Activated CD4-positive, alpha-beta T cell treated with anti-CD3 and anti-CD28 coated beads, Interleukin-2, Interleukin-4, amounts not matched to agents 100 ng/mL and 50 ng/mL, durations not matched to agents 16 hours and 8 hours (primary cell): ENCODE data around the gene DNLZ.
"Not testable (repeated sequence)": the region's sequence is repeated elsewhere in the genome, so short reads cannot be mapped to it uniquely, and the experiment has no call there.

Experiments
- DNase-seq: peaks from one replicate; pipeline ENCODE4 v3.0.0-alpha.2; 2020; ENCODE audit warnings: low spot score

The DNLZ gene

DNA sequence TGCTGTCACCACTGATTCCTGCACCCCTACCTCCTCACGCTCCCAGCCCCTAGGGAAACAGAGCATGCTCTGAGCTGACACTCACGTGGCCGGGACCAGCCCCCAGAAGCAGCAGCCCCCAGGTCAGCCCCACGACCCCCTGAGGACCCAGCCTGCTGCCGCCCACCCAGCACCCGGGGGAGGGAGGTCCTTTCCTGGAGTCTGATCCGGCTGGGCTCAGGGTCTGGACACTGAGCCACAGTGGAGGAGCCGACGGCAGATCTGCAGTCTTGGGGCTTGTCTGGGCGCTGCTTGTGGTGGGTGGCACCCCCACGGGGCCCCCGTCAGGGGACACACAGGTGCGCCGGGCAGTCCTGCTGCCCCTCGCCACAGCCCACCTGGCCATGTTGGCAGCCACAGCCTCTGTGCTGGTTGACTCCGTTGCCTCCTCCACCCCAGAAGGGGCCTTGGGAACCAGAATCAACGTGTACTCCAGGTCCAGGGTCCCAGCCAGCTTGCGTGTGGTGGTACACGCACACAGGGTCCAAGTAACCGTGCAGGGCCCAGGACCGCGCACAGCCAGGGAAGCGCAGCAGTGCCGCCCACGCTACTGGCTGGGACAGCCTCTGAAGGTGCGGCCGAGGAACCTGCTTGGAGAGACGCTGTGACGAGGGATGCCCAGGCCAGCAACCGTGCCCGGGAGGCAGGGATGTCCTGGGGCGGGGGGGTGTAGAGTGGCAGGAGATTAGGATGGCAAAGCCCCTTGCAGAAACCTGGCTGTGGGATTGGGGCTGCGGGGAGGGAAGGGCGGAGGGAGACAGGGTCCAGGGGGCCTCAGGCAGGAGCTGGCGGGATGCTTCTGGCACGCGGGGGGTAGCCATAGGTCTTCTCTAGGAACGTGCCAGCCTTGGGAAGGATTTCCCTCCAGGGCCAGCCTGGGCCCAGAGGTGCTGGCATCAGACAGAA, 3.5 kb downstream of the DNLZ start:
- no peak for DNase-seq

DNA sequence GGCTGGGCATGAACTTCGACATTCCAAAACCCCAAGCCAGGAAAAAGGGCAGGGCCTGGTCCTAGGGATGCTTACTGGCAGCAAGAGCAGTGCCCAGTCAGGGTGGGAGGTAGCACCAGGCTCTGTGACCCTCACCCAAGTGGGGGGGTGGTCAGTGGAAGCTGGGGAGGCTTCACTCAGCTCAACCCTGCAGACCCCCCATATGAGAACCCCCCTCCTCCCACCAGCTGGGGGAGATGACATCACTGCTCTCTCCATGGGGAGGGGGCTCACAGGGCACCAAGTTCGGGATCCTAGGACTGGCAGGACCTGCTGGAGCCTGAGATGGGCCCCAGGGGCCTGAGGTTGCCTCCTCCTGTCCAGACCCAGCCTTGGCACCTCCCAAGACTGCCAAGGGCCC, 4.7 kb downstream of the DNLZ start:
- DNase-seq = no peak

DNA sequence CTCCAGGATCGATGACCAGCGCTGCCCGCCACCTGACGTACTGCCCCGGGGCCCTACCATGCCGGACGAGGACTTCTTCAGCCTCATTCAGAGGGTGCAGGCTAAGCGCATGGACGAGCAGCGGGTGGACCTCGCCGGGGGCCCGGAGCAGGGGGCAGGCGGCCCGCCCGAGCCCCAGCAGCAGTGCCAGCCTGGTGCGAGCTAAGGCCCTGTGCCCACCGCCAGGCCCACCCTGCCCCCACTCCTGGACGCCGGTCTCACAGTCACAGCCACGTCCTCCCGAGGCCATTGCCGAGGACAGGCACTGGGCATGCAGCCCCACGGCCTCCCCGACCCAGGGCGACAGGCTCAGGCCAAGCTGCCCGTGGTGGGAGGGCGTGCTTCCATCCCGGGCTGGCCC, 5.5 kb downstream of the DNLZ start:
- DNase-seq = no peak

DNA sequence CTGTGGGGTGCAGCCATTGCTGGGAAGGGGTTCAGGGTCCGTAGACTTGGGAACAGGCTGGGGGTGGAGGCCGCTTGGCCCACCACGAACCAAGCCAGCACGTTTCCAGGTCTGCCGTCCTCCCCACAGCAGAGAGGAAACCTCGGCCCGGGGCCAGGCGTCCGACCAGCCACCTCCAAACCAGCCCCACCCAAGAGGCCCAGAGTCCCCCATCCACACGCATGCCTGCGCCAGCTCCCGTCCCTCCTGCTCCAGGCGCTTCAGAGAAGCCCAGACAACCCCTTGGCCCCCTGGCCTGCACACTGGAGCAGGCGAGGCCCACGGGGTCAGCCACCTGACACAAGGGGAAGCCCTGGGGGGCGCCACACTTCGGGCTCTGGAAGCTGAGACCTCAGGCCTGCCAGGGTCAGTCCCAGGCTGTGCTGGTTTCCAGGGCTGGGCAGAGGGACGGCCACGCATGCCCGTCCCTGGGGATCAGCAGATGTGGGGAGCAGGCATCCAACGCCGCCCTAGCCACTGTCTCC, 6.3 kb downstream of the DNLZ start:
- no peak for DNase-seq

DNA sequence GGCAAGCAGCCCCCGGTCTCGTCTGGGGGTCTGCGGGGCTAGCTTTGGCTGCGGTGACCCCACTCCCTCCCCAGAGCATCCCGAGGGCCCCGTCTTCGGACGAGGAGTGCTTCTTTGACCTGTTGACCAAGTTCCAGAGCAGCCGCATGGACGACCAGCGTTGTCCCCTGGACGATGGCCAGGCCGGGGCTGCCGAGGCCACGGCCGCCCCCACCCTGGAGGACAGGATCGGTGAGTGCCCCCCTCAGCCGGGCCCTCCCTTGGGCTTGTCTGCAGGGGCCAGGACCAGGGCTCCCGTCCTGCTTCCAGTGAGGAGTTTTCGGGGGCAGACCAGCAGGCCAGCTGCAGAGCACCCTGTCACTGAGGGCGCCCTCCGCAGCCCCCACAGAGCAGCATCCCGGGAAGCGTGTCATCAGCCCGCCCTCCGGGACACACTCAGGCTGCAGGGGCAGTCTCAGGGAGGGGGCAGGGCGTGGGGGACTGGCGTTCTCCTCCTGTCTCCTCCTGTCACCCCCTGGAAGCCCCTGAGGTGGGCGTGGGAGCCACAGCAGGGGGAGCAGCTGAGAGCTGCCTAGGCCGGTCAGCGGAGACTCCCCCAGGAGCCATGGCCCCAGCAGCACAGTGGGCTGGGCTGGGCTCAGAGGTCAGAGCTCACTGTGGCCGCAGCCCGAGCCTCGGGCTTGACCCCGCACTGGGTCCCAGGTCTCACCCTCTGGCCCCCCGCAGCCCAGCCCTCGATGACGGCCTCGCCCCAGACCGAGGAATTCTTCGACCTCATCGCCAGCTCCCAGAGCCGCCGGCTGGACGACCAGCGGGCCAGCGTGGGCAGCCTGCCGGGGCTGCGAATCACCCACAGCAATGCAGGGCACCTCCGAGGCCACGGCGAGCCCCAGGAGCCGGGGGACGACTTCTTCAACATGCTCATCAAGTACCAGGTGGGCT, 7.7 kb downstream of the DNLZ start:
- DNase-seq = no peak

DNA sequence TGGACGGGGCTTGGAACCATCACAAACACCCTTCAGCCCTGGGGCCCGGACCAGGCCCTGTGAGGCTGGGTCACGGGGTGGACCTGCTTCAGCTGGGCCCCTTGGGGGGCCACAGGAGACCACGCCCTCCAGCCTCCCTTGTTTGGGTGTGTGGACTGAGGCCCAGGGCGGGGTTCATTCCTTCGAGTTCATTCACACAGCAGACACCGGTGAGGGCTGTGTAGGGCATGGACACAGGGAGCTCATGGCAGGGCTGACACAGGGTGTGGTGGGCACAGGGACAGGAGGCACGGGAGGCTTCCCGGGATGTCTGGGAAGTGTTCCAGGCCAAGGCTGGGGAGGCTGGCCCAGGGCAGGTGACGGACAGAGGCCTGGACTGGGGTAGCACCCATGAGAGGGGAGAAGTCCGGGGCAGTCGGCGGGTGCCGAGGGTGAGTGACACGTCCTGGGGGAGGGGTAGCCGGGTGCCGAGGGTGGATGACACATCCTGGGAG, 8.9 kb downstream of the DNLZ start:
- no peak for DNase-seq

DNA sequence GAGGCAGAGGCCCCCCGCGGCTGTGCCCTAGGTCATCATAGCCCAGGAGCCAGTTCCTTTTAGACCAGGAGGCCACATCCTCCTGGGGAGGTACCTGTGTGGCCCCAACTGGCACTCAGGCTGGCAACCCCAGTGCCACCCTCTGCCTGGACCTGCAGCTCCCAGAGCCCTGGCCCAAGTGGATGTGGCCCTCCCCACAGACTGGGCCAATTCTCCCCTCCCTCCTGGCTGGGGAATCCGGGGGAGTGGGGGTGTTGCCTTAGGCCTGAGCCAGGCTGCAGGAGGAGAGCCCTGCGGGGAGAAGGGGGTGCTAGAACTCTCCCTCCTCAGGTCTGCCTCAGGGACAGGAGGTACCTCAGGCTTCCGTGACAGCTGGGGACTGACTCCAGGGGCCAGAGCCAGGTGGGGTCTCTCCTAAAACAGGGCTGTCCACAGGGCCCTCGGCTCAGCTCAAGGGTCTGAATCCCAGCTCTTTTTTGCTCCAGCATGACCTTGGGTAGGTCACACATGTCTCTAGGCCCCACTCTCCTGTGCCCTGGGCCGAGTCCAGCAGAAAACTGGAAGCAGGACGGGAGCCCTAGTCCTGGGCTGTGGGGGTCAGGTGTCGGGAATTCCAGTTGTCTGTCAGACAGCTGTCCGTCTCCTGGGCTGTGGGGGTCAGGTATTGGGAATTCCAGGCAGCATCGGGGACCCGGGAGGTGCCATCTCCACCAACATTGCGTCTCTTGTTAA, 9.6 kb downstream of the DNLZ start:
- DNase-seq = no peak

DNA sequence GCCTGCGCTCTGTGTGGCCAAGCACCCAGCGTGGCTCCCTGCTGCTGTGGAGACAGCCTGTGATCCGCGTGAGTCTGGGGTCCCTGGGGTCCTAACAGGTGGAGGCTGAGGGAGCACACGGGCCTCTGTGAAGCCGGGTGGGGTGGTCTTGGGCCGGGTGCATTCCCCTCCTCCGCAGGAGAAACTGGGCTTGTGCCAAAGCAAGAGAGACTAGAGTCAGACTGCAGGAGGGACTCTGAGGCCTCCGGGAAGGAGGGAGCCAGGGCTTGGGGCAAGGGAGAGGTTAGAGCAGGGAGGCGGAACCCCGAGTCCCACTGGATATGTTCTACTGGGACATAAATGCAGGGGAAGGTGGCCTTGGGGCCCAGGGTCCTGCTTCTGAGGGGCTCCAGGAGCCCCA, 10.5 kb downstream of the DNLZ start:
- no peak for DNase-seq

DNA sequence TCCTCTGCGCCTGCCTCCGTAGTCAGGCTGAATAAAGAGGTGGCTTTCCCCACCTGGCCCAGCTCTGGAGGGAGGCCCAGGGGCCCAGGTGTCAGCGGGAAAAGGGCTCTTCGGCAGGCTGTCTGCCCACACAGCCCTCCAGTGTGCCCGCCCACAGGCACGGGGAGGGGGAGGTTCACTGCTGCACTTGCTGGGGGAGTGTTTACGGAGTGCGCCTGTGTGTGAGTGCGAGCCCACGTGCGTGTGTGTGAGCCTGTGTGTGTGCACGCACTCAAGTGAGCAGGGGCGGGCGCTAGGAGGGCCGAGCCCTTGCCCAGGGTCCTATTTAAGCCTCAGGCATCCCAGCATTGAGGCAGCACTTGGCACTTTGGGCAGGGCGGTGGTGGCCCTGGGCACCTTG, 10.9 kb downstream of the DNLZ start:
- no peak for DNase-seq

DNA sequence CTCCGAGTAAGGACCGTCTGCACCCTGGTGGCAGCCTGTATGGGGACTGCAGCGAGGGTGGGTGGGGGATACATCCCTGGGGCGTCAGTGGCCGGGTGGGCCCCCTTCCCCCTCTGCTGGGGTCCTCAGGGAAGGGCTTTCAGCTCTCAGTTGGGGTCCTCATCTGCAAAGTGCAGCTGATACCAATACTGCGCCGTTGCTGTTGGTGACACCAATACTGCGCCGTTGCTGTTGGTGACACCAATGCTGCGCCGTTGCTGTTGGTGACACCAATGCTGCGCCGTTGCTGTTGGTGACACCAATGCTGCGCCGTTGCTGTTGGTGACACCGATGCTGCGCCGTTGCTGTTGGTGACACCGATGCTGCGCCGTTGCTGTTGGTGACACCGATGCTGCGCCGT, 11.7 kb downstream of the DNLZ start:
- DNase-seq = not testable (repeated sequence)

DNA sequence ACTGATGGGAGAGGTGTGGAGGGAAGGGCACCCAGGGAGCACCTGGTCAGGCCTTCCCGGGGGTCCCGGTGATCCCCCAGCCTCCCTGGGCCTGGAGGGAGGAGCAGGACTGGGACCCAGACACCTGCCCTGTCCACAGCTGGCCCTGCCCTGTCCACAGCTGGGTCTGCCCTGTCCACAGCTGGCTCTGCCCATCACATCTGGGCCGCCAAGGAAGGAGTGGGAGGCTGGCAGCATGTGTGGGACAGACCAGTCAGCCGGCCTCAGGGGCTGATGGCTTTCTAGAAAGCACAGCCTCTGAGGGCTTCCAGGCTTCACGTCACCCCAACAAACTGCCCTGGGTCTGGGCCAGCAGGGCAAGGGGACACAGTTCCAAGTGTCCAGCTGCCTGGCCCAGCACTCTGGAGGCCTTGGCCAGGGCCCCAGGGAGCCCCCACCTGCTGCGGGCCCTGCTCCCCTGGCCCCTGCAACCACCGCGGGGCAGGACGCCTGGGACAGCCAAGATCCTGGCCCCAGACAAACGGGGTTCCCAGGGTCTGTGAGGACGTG, 12.2 kb downstream of the DNLZ start:
- DNase-seq = no peak

DNA sequence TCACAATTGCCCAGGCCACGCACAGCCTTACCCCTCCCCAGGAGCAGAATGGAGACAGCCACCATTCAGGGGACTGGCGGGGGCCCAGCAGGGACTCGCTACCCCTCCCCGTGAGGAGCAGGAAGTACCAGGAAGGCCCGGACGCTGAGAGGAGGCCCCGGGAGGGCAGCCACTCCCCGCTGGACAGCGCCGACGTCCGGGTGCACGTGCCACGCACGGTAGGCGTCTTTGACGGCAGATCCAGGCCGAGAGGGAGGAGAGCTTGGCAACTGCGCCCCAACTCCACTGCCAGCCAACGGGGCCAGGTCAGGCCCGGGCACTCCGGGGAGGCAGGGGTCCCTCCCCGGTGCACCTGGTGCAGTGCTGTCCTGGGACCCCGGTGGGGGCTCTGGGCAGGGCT, 14.0 kb downstream of the DNLZ start:
- no peak for DNase-seq

DNA sequence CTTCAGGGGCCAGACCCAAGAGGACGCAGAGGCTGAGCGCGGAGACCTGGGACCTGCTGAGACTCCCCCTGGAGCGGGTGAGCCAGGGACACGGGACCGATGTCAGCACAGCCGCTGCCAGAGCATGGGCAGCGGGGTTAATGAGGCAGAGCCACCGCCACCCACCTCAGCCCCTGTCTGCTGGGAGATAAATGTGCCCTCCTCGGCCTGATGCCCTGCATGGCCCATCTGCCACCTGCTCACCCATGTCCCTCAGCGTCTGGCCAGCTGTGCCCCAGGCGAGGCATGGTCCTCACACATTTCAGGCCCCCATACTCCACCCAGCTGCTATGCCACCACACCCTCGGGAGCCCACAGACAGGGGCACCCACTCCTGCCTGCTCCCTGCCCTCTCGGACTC, 14.9 kb downstream of the DNLZ start:
- DNase-seq = no peak

DNA sequence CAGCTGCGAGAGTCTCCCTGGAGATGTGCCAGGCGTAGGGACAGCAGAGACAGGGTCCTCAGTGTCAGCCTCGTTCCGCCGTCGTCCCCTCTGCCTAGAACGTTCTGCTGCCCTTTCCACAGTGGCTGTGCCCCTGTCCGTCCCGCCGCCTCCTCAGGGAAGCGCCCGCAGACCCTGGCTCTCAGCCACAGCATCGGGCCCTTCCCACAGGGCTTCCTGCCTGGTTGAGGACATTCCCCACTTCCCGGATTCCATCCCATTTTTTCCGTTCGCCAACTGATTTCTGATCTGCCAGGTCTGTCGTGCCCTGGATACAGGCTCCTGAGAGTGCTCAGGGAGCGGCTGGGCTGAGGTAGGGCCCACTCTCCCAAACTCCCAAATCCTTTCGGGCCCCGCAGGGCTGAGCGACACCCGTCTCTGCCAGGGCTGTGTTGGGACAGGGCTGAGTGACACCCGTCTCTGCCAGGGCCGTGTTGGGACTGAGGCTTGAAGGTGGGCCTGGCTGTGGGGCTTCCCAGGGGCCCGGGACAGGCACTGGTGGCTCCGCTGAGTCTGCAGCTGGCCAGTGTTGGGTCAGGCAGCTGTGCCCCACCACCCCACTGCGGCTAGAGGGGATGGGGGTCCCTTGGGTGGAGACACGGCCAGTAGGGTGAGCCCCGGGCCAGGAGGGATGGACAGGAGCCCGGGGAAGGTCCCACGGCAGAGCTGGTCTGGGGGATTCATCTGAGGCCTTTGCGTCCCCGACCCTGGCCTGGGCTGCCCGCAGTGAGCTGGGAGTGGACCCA, 15.9 kb downstream of the DNLZ start:
- DNase-seq = no peak

DNA sequence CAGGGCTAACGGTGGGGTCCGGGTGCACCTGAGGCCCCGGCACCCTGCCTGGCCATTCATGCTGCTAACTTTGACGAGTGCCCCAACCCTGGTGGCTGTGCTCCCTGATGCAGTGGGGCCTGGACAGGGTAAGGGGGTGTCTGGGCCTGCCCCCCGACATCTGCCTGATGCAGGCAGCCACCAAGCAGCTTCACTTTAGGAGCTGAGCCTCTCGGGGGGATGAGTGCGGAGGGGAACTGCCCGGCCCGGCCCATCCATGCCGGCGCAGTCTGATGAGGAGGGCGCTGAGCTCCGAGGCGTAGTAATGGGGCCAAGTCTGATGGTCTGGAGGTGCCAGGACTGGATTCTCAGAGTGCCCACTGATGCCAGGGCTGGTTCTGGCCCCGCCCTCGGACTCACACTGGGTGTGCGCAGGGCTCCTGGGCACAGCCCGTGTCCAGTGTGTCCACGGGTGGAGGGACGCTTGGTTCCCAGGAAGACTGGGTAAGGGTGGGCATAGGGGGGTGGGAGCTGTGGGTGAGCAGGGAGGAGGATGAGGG, 16.5 kb downstream of the DNLZ start:
- no peak for DNase-seq

DNA sequence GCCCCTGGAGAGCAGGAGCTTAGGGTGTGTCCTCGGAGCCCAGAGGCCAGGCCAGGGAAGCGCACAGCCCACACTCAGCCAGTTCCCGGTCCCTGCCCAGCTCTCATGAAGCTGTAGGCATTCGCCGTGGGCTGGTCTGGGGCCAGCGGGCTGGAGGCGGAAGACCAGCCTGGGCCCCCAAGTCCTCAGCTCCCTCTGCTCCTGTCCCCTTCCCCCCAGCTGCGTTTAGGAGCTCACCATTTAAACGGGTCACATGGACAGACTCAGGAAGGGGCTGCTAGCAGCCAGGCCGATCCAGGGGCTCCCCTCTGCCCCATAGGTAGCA, 17.4 kb downstream of the DNLZ start:
- DNase-seq = no peak

DNA sequence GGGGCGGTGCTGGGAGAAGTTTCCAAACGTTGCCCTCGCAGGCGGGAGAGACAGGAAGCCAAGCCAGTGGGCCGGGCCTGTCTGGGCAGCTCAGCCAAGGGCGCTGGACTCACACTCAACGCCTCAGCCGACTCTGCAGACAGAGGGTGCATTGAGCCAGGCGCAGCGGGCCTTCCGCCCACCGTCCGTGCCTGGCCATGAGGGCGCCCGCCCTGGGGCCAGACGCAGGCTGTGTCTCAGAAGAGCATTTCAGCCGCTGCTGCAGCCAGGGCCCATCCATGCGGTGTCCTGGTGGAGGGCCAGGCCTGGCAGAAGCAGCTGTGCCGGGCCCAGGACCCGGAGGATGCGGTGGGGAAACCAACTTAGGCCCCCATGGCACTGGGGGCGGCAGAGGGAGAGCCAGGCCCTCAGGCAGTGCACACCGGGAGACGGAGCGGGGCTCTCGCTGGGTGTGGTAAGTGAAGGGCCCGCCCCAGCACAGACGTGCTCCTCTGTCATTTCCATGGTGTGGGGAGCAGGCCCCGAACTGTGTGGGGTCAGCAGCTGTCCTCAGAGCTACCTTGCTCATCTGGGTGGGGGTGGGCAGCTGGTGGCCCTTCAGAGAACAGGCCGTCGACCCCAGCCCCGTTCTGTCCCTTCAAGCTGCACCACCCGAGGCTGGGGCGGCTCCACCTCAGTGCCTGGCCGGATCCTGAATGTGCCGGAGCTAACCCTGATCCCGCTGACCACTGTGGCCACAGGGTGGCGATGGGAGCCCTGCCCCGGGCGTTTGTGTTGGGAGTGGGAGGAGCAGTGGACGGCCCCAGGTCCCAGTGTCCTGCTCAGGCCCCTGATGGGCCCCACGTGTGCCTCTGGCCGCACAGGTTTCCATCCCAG, 18.0 kb downstream of the DNLZ start:
- DNase-seq = no peak

DNA sequence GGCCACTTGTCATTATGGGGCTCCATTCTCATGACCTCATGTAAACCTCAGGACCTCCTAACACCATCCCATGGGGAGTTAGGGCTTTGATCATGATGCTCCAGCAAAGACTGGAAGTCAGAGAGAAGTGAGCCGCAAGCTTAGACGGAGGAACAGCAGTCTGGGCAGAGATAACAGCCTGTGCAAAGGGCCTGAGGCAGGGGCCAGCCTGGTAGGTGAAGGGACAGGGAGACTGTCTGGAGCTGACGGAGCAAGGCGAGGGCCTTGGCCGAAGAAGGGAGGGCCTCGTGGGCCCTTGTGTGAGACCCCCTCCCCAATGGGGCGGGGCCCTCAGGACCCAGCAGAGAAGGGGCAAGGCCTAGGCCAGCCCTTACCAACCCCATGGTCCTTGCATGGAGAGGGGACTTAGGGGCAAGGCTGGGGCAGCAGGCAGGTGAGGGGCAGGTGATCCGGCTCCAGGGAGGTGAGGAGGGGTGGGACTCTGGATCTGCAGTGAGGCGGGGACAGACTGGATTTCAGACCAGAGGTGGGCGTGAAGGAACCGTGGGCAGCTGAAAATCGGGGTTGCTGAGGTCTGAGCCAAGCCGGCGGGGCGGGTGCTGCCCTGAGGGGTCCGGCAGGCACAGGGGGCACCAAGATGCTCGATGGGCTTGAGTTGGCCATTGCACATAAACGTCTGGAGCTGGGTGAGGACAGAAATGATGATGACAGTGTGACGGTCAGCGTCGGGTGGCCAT, 18.8 kb downstream of the DNLZ start:
- no peak for DNase-seq

DNA sequence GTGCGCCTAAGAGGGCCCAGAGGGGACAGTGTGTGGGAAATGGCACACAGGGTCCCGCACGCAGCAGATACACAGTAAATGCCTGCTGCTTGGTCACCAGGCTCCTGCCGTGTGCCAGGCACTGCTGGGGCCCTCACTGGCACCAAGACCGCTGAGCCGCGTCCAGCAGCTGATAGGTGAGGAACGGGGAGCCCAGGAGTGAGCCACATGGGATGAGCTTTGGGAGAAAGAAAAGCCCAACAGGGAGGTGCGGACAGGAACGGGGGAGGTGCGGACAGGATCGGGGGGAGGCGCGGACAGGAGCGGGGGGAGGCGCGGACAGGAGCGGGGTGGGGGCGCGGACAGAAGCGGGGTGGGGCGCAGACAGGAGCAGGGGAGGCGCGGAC, 19.7 kb downstream of the DNLZ start:
- no peak for DNase-seq
